ENCODE measurements around the gene SCIMP. TPM values are rescaled to one million over a fixed set of nuclear protein-coding genes. Genes with fewer than 3 reads are reported as not detected.

Gene SCIMP
- polyA plus RNA-seq, 1 of the 3 experiments (the other 2 are of a cell fraction), result not detected

GRCh38 chr17:5210614-5211252 is 23.9 kb downstream of the SCIMP start (continued):
- TF ChIP-seq FOXJ3 (CRISPR knock-in tag; IDR thresholded peaks at IDR 0.05), result no peak
- TF ChIP-seq TEAD4 (IDR thresholded peaks at IDR 0.05; ENCODE audit: borderline replicate concordance, insufficient read depth), result no peak
- no peak for TF ChIP-seq RXRA (IDR thresholded peaks at IDR 0.05; ENCODE audit: borderline replicate concordance, low read depth)
- no peak for TF ChIP-seq JUND (IDR thresholded peaks at IDR 0.05)

- Histone ChIP-seq H3F3A (replicated peaks; ENCODE audit: insufficient read depth) (no peaks in the 10 kb centered on the region), H3K36me3 (replicated peaks in 1 of 2; ENCODE audit: control insufficient read depth in 1 of 2, insufficient read depth in 2 of 2, low read length in 1 of 2) (peaks cover 0 to 3% of the 10 kb centered on the region in 2 experiments), H3K4me1 (ENCODE audit: control insufficient read depth in 1 of 2, insufficient read depth in 2 of 2, low read depth in 1 of 2, low read length in 1 of 2) (no peaks in the 10 kb centered on the region), H4K20me1 (ENCODE audit: insufficient read depth) (no peaks in the 10 kb centered on the region), H3K79me2 (ENCODE audit: insufficient read depth) (no peaks in the 10 kb centered on the region), H3K27me3 (ENCODE audit: insufficient read depth) (no peaks in the 10 kb centered on the region), H3K9me3 (no peaks in the 10 kb centered on the region), H2AFZ (ENCODE audit: low read depth) (no peak overlapping the region), H3K4me2 (no peak overlapping the region), H3K9ac (no peak overlapping the region), H3K4me3 (ENCODE audit: low read depth in 2 of 2, low read length in 1 of 2) (no peak overlapping the region), H3K27ac (ENCODE audit: low read depth in 2 of 2, low read length in 1 of 2) (no peak overlapping the region), H3K9me2 (no peaks in the 10 kb centered on the region)
- TF ChIP-seq MAX (IDR thresholded peaks at IDR 0.05; ENCODE audit: low read depth) (no peak), MXI1 (IDR thresholded peaks at IDR 0.05; ENCODE audit: low read depth, low read length) (no peak), POLR2AphosphoS5 (IDR thresholded peaks at IDR 0.05; ENCODE audit: low read depth, low read length) (no peak), RAD21 (IDR thresholded peaks at IDR 0.05; ENCODE audit: low read length) (no peak), GATA2 (CRISPR knock-in tag; IDR thresholded peaks at IDR 0.05) (no peak), CTCF (IDR thresholded peaks at IDR 0.05) (no peak)
- CTCF ChIA-PET, result no interaction called here
- WGBS (ENCODE audit: low lambda C conversion rate), result 76% methylated on average over 5 of the region's 5 CpGs
- DNase-seq, result no peak
- POLR2A ChIA-PET, result no interaction called here
Measured at GRCh38 chr17:5210091-5210490, 24.6 kb downstream of the SCIMP start.

- H3K27ac ChIP-seq (ENCODE audit: low read depth in 2 of 2, low read length in 1 of 2), result no peak overlapping the region
- ChIA-PET CTCF (no interaction called here), POLR2A (no interaction called here)
- no peak overlapping the region for H3K9ac ChIP-seq
- H3K9me2 ChIP-seq, result no peaks in the 10 kb centered on the region
- H3F3A ChIP-seq (replicated peaks; ENCODE audit: insufficient read depth), result no peaks in the 10 kb centered on the region
- no peak overlapping the region for H2AFZ ChIP-seq (ENCODE audit: low read depth)
- no peaks in the 10 kb centered on the region for H4K20me1 ChIP-seq (ENCODE audit: insufficient read depth)
- H3K9me3 ChIP-seq, result no peaks in the 10 kb centered on the region
- H3K79me2 ChIP-seq (ENCODE audit: insufficient read depth), result no peaks in the 10 kb centered on the region
- H3K4me1 ChIP-seq (ENCODE audit: control insufficient read depth in 1 of 2, insufficient read depth in 2 of 2, low read depth in 1 of 2, low read length in 1 of 2), result no peaks in the 10 kb centered on the region
- DNase-seq, result no peak
- peaks cover 0 to 3% of the 10 kb centered on the region in 2 experiments for H3K36me3 ChIP-seq (replicated peaks in 1 of 2; ENCODE audit: control insufficient read depth in 1 of 2, insufficient read depth in 2 of 2, low read length in 1 of 2)
- no peak overlapping the region for H3K4me2 ChIP-seq
- 70% methylated on average over 3 of the region's 3 CpGs for WGBS (ENCODE audit: low lambda C conversion rate)
- no peak overlapping the region for H3K4me3 ChIP-seq (ENCODE audit: low read depth in 2 of 2, low read length in 1 of 2)
- no peaks in the 10 kb centered on the region for H3K27me3 ChIP-seq (ENCODE audit: insufficient read depth)
- TF ChIP-seq CHD2 (IDR thresholded peaks at IDR 0.05; ENCODE audit: low read length, partially characterized antibody) (no peak), TCF12 (IDR thresholded peaks at IDR 0.05) (no peak), JUND (IDR thresholded peaks at IDR 0.05) (no peak), GATA2 (CRISPR knock-in tag; IDR thresholded peaks at IDR 0.05) (no peak), NFIC (IDR thresholded peaks at IDR 0.05; ENCODE audit: borderline replicate concordance) (no peak), USF2 (IDR thresholded peaks at IDR 0.05; ENCODE audit: borderline replicate concordance, low read depth, low read length) (no peak), EP300 (IDR thresholded peaks at IDR 0.05; ENCODE audit: borderline replicate concordance in 1 of 2, low read depth in 1 of 2, low read length in 1 of 2) (no peak), PBX3 (IDR thresholded peaks at IDR 0.05) (no peak), RFX5 (IDR thresholded peaks at IDR 0.05; ENCODE audit: low read length) (no peak), TEAD4 (IDR thresholded peaks at IDR 0.05; ENCODE audit: borderline replicate concordance, insufficient read depth) (no peak), RXRA (IDR thresholded peaks at IDR 0.05; ENCODE audit: borderline replicate concordance, low read depth) (no peak), SIN3A (IDR thresholded peaks at IDR 0.05; ENCODE audit: borderline replicate concordance, low read depth, low read length) (no peak), RAD21 (IDR thresholded peaks at IDR 0.05; ENCODE audit: low read length) (no peak)
Measured at GRCh38 chr17:5209396-5209795, 25.3 kb downstream of the SCIMP start.
